Fibroblast of mammary gland (primary cell): ENCODE results near the gene KDM2A.
"Not testable (repeated sequence)": the region's sequence is repeated elsewhere in the genome, so short reads cannot be mapped to it uniquely, and the experiment has no call there.

Experiments
- DNase-seq: peaks from one replicate; pipeline ENCODE4 v3.0.0-alpha.2; 2010; ENCODE audit warnings: low read depth
- H3K4me3 ChIP-seq: 2 replicates; pipeline ENCODE4 v1.5.1; 2011; ENCODE audit warnings: low read depth, mild to moderate bottlenecking, low read length, moderate library complexity; ENCODE audit not compliant: control insufficient read depth
- CTCF ChIP-seq: conservative IDR thresholded peaks from 2 replicates; pipeline ENCODE4 v1.5.1; 2011; ENCODE audit warnings: low read depth, low read length, inconsistent platforms; ENCODE audit not compliant: control insufficient read depth, insufficient read depth

Gene KDM2A

GRCh38 chr11:67199751-67200150 lies 80.7 kb downstream of the KDM2A start:
- no peak for DNase-seq

GRCh38 chr11:67202028-67202427 lies 83.0 kb downstream of the KDM2A start:
- H3K4me3 ChIP-seq: no peak overlapping the region
- TF ChIP-seq CTCF: no peak
- DNase-seq: no peak

More at GRCh38 chr11:67199751-67200150, 80.7 kb downstream of the KDM2A start:
- TF ChIP-seq CTCF: no peak
- no peak overlapping the region for H3K4me3 ChIP-seq

- TF ChIP-seq CTCF: no peak
- H3K4me3 ChIP-seq: no peak overlapping the region
- DNase-seq: no peak
These were observed 85.8 kb downstream of the KDM2A start for GRCh38 chr11:67204822-67205221.

- not testable (repeated sequence) for H3K4me3 ChIP-seq, DNase-seq
These were observed 90.2 kb downstream of the KDM2A start for GRCh38 chr11:67209222-67209621.

- H3K4me3 ChIP-seq: no peak overlapping the region
These were observed 92.8 kb downstream of the KDM2A start for GRCh38 chr11:67211656-67212436.

GRCh38 chr11:67213178-67213621 lies 94.1 kb downstream of the KDM2A start:
- TF ChIP-seq CTCF: no peak
- DNase-seq: no peak
- no peak overlapping the region for H3K4me3 ChIP-seq

More at GRCh38 chr11:67211656-67212436, 92.8 kb downstream of the KDM2A start:
- no peak for TF ChIP-seq CTCF
- no peak for DNase-seq

GRCh38 chr11:67227726-67228125 lies 108.7 kb downstream of the KDM2A start:
- TF ChIP-seq CTCF: no peak
- DNase-seq: no peak

More at GRCh38 chr11:67227726-67228125, 108.7 kb downstream of the KDM2A start:
- H3K4me3 ChIP-seq: no peak overlapping the region
